HG03039 (cell line): Measurements from ENCODE around the gene TBC1D14.
"Not testable (repeated sequence)": the region's sequence is repeated elsewhere in the genome, so short reads cannot be mapped to it uniquely, and the experiment has no call there.

Source experiments
- ATAC-seq: cut with Tn5 transposase; IDR thresholded peaks from one replicate; pipeline ENCODE4 v1.9.1; 2021; ENCODE audit warnings: mild to moderate bottlenecking, moderate library complexity; ENCODE audit not compliant: unreplicated experiment

TBC1D14 gene

DNA sequence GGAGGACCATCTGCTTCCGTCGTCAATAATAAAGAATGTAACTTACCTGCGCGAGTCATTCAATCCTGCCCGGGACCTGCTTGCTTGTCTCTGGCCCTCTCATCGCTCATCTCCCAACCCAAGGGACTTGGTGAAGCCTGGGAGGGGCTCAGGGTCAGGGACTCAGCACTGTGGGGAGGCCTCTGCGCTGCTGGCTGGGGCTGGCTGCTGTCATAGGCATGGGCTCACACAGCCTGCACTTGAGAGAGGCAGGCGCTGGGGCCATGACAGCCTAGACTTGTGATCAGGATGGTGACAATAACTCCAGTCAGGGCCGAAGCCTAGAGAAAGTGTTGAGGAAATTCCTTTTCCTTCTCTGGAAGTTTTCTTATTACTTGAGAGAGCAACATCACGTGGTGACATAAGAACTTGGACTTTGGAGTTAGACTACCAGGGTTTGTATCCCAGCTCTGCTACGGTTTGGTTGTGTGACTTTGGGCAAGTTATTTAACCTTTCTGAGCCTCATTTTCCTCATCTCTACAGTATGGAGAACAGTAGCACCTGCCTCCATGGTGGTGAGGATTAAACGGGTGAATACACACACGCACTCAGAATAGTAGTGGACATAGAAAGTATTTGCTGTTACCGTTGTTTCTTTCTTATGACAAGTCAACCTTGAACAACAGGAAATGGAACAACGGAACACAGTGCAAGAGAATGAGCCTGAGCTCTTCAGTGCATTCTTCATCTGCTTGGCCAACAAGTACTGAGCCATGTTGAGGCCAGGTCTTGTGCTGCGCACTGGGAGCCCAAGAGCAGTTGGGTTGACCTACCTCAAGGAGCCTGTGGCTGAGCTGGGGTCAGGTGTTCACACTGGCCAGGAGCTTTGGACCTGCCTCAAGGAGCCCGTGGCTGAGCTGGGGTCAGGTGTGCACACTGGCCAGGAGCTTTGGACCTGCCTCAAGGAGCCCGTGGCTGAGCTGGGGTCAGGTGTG lies 60.5 kb downstream of the TBC1D14 start:
- peak; percentile 55 for ATAC-seq

- ATAC-seq: no peak
These were observed 62.1 kb downstream of the TBC1D14 start for GRCh38 chr4:6971536-6972374.

GRCh38 chr4:6972375-6972650 lies 62.7 kb downstream of the TBC1D14 start:
- no peak for ATAC-seq

DNA sequence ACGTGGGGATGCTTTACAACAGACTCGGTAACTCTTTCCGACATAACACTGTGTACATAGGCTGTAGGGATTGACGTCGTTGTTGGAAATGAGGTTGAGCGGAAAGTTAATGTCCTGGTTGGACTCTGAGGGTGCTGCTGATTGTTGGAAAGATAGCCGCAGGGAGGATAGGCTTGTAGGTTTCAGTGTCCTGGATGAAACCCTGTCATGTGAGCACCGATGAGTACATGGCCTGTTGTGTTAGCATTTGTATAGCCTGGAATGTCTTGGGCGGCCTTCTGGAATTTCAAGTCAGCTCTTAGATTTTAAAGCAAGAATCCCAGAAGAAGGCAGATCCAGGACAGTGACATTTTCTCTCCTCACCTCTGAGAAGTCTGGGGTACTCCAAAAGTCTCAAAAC lies 63.3 kb downstream of the TBC1D14 start:
- no peak for ATAC-seq

GRCh38 chr4:6974138-6974848 lies 64.7 kb downstream of the TBC1D14 start:
- no peak for ATAC-seq

DNA sequence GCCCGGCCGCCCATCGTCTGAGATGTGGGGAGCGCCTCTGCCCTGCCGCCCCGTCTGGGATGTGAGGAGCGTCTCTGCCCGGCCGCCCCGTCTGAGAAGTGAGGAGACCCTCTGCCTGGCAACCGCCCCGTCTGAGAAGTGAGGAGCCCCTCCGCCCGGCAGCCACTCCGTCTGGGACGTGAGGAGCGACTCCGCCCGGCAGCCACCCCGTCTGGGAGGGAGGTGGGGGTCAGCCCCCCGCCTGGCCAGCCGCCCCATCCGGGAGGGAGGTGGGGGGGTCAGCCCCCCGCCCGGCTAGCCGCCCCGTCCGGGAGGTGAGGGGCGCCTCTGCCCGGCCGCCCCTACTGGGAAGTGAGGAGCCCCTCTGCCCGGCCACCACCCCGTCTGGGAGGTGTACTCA lies 68.2 kb downstream of the TBC1D14 start:
- not testable (repeated sequence) for ATAC-seq

- ATAC-seq: no peak
These were observed 74.0 kb downstream of the TBC1D14 start for GRCh38 chr4:6983544-6984142.

- no peak for ATAC-seq
These were observed 75.2 kb downstream of the TBC1D14 start for GRCh38 chr4:6984612-6985425.

GRCh38 chr4:6986072-6986780 lies 76.6 kb downstream of the TBC1D14 start:
- peak; percentile 9 for ATAC-seq

DNA sequence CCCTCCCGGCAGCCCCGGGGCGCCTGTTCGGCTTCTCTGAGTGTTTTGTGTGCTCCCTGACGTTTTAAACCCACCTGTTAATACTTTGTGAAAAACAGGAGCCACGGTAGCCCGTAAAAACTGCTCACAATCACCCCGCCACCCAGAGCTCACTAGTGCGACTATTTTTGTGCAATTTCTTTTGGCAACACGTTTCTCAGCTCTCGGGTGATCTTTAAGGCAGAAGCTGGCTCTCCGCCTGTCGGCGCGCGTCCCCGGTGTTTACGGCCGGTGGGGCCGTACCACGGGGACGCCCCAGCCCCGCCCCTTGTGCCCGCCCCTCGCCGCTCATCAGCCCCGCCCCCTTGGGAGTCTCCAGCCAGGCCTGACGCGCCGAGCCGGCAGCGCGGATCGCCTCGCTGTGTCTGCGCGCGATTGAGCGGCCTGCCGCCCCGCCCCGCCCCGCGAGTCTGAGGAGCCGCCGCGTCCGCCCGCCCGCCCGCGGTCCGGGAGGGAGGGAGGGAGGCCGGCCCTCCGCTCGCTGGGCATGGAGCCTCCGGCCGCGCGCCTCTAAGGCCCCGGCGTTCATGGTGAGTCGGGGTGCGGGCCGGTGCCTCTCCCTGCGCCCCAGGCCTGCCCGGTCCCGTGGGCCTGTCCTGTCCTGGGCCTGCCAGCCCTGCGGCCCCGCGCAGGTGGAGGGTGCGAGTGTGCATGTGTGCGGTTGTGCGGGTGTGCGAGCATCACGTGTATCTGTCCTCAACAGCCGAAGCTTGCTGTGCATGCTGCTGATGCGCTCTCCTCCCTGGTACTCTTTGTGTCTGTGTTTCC lies 77.4 kb downstream of the TBC1D14 start:
- peak; percentile 77 for ATAC-seq

DNA sequence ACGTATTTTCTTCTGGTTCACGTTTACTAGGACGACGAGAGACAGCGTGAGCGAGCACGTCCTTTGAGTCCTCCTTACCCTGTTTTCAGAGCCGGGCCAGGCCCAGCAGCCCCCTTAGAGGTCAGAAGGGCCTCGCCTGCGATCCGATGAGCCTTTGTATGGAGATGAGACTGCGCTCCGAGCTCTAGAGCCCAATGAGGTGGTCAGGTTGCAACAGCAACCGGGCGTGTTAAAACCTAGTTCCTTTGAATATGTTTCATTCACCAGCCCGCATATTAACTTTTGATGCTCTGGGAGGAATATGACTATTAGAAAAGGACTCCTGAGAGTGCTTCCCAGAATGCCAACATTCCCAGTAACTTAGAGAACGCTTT lies 77.9 kb downstream of the TBC1D14 start:
- ATAC-seq: peak; percentile 7

DNA sequence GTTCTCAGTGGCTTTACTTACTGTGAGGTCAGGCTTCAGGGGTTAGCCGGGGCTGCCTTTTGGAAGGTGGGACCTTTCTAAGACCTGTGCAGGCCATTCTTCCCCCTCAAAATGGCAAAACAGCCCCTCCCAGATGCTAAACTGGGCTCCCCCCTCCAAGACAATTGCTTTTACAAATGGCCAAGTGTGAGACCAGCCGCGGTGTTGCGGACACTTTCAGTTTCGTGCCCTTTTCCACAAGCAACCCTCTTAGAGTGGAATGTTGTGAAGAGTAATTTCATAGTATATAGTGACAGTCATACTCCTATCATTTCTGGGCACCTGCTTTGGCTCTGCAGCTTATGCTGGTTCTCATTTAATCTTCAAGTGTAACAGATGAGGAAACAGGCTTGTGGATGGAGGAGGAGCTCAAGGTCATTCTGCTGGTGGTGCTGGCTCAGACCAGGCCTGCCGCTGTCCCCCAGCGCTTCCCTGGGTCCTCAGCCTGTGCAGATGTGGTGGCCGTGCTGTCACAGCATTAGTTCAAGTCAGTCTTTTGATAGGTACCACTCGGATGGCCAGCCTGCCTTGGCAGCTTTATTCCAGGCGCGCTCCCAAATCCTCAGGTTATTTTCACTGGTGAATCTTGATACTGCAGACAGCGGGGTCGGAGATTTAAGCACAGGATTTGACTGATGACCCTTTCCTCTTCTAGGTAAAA lies 78.5 kb downstream of the TBC1D14 start:
- no peak for ATAC-seq

DNA sequence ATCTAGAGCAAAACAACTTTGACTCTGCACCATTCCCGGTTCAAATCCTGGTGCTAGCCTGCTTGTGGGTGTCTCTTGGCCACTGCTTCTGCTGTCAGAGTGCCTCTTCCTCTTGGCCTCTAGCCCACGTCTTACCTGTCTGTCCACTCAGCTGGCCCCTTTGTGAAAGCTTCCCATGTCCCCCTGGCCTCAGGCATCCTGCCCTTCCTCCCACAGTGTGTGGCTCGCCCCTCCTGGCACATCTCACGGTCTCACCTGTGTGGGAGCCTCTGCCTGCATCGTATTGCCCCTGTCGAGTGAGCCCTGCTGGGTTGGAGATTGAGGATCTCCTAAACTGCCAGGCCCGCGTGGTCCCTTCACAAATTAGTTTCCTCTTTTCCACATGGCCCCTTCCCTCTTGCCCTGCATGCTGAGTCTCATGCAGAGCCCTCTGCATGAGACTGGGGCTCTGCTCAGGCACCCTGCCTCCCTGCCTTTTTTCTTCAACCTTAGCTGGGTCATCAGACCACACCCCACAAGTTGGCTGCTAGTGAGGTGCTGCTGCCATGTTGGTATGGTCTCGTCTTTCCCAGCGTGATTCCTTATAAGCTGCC lies 79.8 kb downstream of the TBC1D14 start:
- no peak for ATAC-seq

DNA sequence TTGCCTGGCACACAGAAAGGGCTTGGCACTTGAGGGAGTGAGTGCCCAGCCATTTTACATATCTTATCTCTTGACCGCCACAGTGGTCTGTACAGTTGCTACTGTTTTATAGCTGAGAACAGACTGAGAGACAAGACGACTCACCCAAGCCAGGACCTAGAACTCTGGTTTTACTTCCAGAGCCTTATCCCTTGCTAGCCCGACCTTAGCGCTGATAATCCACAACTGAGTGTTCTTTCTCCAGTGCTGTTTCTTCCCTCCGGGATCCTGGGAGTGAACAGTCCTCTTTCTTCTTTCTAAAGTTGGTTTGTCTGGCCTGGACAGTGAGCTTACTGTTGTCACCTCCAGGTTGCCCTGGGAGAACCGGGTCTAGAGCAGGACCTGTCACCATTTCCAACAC lies 81.0 kb downstream of the TBC1D14 start:
- no peak for ATAC-seq

DNA sequence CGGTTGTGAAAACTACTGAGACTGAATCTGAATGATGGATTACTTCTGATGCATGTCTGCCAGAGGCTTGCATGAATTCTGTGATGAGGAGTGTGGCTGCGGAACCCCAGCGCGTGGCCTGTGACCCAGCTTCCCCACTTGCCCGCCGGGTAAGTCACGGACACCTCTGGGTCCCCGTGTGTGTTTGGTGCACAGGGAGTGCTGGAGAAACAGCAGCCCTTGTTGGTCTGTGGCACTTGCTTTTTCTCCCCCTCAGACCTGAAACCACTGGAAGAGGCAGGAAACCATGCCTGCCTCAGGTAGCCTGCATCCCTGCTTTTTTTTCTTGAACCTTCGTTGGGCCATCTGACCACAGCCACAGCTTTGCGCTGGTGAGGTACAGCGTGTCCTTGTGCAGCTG lies 81.6 kb downstream of the TBC1D14 start:
- ATAC-seq: no peak

GRCh38 chr4:6991771-6992557 lies 82.3 kb downstream of the TBC1D14 start:
- ATAC-seq: no peak
